HCT116 (cell line): ENCODE measurements around the gene NENF.

Source experiments
- EZH2 ChIP-seq: fragments of 200-600 bp; sonication (generic); IDR thresholded peaks from 2 replicates; pipeline ENCODE4 v1.6.1; 2017; ENCODE audit warnings: antibody characterized with exemption, mixed run types
- POLR2A ChIP-seq: IDR thresholded peaks from 2 replicates; pipeline ENCODE4 v1.7.0; 2011; ENCODE audit warnings: borderline replicate concordance; ENCODE audit not compliant: insufficient read depth, insufficient read length; ENCODE audit errors: extremely low read depth

DNA sequence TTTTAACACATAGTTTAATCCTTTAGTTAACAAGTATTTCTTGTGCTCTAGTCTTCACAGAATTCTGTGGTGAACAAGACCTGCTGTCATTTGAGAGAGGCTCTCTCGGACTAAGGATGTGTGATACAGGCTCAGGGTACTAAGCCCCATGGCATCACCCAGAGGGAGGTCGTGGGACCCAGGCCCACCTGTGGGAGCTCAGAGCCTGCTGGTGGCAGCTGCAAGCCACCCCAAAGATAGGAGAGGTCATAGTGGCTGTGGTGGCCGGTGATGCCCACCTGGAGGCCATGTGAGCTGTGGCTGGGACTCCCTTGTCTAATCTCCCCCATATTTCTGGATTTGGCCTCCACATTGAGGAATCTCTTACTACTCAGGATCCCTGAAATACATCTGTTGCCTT, 22.0 kb downstream of the NENF start:
- TF ChIP-seq POLR2A, result no peak
- TF ChIP-seq EZH2, result no peak
